Activated T-cell treated with anti-CD3 and anti-CD28 coated beads, Interleukin-2, amount 50 U/mL, for 48 hours (primary cell): ENCODE measurements around the gene GPC5.

Experiments
- DNase-seq, 2 experiments: peaks; one replicate each; pipeline ENCODE4 v3.0.0-alpha.2; 2020

GPC5 gene

DNA sequence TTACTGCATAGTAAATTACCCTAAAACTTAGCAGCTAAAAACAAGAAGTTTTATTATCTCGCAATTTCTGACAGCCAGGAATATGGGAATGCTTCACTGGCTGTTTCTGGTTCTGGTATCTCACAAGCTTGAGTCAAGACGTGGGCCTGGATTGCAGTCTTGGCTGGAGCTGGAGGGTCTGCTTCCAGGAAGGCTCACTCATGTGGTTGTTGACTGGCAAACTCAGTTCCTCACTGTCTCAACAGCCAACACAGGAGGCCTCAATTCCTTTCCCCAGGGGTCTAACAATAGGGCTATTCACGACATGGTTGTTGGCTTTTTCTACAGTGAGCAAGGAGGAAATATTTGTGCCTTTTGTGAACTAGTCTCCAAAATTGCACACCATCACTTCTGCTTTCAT lies 146.3 kb downstream of the GPC5 start:
- DNase-seq: no peak

- DNase-seq: no peak
These were observed 148.5 kb downstream of the GPC5 start for GRCh38 chr13:91546900-91547299.

GRCh38 chr13:91553584-91553983 lies 155.2 kb downstream of the GPC5 start:
- DNase-seq: no peak

- no peak for DNase-seq
These were observed 155.7 kb downstream of the GPC5 start for GRCh38 chr13:91554101-91554500.

DNA sequence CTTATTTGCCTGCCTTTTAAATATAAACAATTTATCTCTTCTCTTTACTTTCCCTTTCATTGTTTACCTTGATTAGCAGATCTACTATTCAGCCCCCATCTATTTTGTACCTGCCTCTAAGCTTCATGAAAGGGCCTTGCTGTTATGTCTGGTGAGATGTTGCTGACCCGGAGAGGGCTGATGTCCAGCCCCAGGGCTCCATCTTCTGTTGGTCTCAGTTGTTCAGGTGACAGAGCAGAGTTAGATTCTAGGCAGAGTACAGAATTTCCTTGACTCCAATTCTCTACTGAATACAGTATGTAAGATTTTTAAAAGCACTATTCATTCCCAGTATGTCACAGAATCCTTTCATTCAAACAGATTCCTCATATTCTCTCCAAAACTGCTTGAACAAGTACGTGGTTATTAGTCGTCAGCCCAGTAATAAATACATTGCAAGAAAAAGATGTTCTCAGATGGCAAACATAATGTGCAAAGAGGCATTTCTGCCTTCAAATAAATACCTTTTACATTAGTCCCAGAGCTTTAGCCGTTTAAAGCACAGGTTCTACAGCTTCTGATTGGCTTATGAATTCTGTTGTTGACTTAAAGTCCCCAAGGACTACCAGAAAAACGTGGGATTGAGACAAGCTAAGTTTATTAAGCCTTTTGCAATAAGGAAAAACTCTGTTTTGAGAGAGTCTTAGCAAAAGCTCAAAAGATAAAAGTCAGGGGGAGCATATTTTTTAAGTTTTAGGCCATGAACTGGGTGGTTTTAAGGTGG lies 159.1 kb downstream of the GPC5 start:
- DNase-seq: no peak

- DNase-seq: no peak
These were observed 165.4 kb downstream of the GPC5 start for GRCh38 chr13:91563799-91564198.

- no peak for DNase-seq
These were observed 166.0 kb downstream of the GPC5 start for GRCh38 chr13:91564396-91564795.

- DNase-seq: no peak
These were observed 166.9 kb downstream of the GPC5 start for GRCh38 chr13:91565296-91565695.

- no peak for DNase-seq
These were observed 169.2 kb downstream of the GPC5 start for GRCh38 chr13:91567485-91568207.

DNA sequence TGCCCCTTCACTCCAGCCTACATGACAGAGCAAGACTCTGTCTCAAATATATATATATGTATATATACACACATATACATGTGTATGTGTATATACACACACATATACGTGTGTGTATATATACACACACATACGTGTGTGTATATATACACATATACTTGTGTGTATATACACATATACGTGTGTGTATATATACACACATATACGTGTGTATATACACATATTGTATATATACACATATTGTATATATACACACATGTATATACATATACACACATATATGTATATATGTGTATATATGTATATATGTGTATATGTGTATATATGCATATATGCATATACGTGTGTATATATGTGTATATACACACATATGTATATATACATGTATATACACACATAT lies 173.3 kb downstream of the GPC5 start:
- no peak for DNase-seq

- no peak for DNase-seq
These were observed 174.0 kb downstream of the GPC5 start for GRCh38 chr13:91572439-91572838.

- DNase-seq: no peak
These were observed 174.7 kb downstream of the GPC5 start for GRCh38 chr13:91572944-91573598.

DNA sequence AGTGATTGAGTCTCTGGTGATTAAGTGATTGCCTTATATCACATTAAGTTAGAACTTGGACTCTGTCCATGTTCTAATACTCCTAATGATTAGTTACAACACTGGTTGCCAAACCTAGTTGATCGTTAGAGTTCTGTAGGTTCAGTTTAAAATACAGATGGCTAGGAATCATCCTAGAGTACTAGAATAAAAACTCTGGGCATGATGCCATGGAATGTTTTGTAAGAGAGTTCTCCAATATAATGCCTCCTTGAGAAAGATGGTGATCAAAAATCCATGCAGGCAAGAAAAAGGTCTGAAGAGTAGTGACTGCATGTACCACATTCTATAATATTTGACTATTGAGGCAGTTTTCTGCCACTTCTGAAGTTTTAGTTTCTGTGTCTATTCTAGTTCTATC lies 176.3 kb downstream of the GPC5 start:
- DNase-seq: no peak

GRCh38 chr13:91576590-91576989 lies 178.2 kb downstream of the GPC5 start:
- DNase-seq: no peak

DNA sequence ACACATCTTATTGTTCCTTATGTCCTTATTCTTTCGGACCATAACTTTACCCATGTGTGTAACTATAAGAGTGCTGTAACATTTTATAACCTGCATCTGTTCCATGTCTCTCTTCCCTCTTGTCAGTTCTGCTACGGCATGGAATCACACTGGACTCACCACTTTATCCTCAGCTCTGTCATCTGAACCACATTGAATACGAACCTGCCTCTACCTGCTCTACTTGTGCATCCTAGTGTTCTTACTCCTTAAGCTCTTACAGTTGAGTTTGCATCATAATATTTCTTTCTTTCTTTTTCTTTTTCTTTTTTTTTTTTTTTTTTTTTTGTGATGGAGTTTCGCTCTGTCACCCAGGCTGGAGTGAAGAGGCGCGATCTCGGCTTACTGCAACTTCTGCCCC lies 180.9 kb downstream of the GPC5 start:
- DNase-seq: no peak

DNA sequence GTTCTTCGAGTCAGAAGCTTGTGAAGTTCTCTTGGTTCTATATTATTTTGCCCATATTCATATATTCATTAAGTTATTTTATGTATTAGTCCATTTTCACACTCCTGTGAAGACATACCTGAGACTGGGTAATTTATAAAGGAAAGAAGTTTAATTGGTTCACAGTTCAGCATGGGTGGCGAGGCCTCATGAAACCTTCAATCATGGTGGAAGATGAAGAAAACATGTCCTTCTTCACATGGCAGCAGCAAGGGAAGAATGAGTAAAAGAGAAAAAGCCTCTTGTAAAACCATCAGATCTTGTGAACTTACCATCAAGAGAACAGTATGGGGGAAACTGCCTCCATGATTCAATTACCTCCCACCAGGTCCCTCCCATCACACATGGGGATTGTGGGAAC lies 182.3 kb downstream of the GPC5 start:
- DNase-seq: no peak

DNA sequence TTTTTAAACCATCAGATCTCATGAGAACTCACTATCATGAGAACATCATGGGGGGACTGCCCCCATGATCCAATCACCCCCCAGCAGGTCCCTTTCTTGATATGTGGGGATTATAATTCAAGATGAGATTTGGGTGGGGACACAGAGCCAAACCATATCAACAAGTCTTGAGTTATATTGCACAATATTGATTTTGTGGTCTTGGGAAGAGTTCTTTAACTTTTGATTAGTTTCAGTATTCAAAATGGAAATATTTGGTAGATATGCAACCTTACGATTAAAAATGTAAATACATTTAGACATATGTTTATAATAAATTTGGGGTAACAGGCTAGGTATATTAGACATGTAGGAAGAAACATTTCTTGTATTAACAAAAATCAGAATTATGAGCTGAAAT lies 188.2 kb downstream of the GPC5 start:
- no peak for DNase-seq

- no peak for DNase-seq
These were observed 190.1 kb downstream of the GPC5 start for GRCh38 chr13:91588541-91588940.

GRCh38 chr13:91592056-91593014 lies 193.9 kb downstream of the GPC5 start:
- no peak for DNase-seq

- no peak for DNase-seq
These were observed 195.0 kb downstream of the GPC5 start for GRCh38 chr13:91593456-91593855.

DNA sequence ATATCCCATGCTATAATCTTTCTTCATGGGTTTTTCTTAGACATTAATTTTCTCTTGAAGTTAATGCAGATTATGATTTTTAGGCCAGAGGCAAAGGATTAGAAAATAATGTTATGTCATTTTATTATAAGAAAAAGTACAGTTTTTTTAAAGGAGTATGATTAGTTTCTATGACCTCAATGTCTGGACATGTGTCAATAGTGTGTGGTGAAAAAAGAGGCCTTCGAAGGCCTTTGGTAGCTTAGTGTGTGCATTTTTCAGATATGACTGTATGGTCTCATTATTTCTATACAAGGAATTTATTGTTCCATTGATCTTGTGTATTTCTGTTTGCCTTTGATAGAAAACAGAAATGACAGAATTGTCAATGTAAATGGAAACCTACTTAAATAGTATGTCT lies 195.6 kb downstream of the GPC5 start:
- no peak for DNase-seq

DNA sequence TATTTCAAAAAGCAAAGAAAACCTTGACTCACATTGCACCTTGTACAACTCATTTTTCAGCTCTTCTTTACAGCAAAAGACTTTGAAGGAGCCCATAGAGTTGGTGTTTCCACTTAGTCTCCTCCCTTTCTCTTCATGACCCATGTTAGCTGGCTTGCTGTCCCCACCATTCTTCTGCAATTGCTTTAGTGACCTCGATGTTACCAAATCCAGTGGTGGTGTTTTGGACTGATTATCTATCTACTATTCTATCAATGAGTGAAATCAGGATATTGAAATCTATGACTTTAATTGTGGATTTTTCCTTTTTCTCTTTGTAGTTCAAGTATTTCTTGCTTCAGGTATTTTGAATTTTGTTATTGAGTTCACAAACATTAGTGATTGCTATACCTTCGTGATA lies 197.3 kb downstream of the GPC5 start:
- DNase-seq: no peak

- DNase-seq: no peak
These were observed 198.4 kb downstream of the GPC5 start for GRCh38 chr13:91596842-91597241.
